K562 (cell line): ENCODE measurements around the gene IBA57. TPM values are rescaled to one million over a fixed set of nuclear protein-coding genes. Genes with fewer than 3 reads are reported as not detected.

Experiments used
- CBFA2T3 ChIP-seq: fragments of 450-650 bp; IDR thresholded peaks from 2 replicates; pipeline ENCODE4 v1.6.1; 2017
- COPS2 ChIP-seq: fragments of 450-650 bp; conservative IDR thresholded peaks from 2 replicates; pipeline ENCODE4 v1.6.1; 2016; ENCODE audit warnings: mild to moderate bottlenecking, moderate library complexity
- ETV6 ChIP-seq, 3 experiments: fragments of 150-350 bp in 1 of 3; sonication (generic) in 1 of 3; formaldehyde crosslinking in 1 of 3; IDR thresholded peaks; 2 replicates each; pipeline versions ENCODE4 v1.6.1 to v1.8.0; 2014 to 2022; ENCODE audit warnings: borderline replicate concordance in 2 of 3, low read depth in 2 of 3, antibody characterized with exemption in 1 of 3, low read length in 1 of 3, mild to moderate bottlenecking in 1 of 3, missing genetic modification reagents in 1 of 3
- FOXK1 ChIP-seq: sonication (generic); formaldehyde crosslinking; IDR thresholded peaks from 2 replicates; pipeline ENCODE4 v1.8.0; 2022; ENCODE audit warnings: missing genetic modification reagents, mild to moderate bottlenecking, borderline replicate concordance
- FOXP1 ChIP-seq: sonication (generic); formaldehyde crosslinking; IDR thresholded peaks from 2 replicates; pipeline ENCODE4 v1.8.0; 2022; ENCODE audit warnings: mild to moderate bottlenecking, missing genetic modification reagents
- GATA2 ChIP-seq: sonication (generic); formaldehyde crosslinking; IDR thresholded peaks from 2 replicates; pipeline ENCODE4 v1.4.0; 2020; ENCODE audit warnings: mild to moderate bottlenecking, missing genetic modification reagents
- GTF2A2 ChIP-seq: IDR thresholded peaks from 2 replicates; pipeline ENCODE4 v1.6.1; 2016; ENCODE audit warnings: mild to moderate bottlenecking, missing genetic modification characterization, missing compliant biosample characterization
- HMGN3 ChIP-seq: IDR thresholded peaks from 2 replicates; pipeline ENCODE4 v1.6.1; 2011; ENCODE audit warnings: borderline replicate concordance, low read depth, mild to moderate bottlenecking, mixed read lengths, low read length; ENCODE audit not compliant: insufficient read length; ENCODE audit errors: extremely low read depth
- KAT7 ChIP-seq: sonication (generic); formaldehyde crosslinking; IDR thresholded peaks from 2 replicates; pipeline ENCODE4 v1.8.0; 2022; ENCODE audit warnings: missing genetic modification reagents, mild to moderate bottlenecking, borderline replicate concordance
- MCM3 ChIP-seq: fragments of 450-650 bp; IDR thresholded peaks from 2 replicates; pipeline ENCODE4 v1.6.1; 2016
- PHB ChIP-seq: fragments of 250-450 bp; sonication (Bioruptor Pico); IDR thresholded peaks from 2 replicates; pipeline ENCODE4 v1.5.0; 2021
- PHB2 ChIP-seq: fragments of 450-650 bp; IDR thresholded peaks from 2 replicates; pipeline ENCODE4 v1.6.1; 2017; ENCODE audit warnings: low read depth
- RBBP5 ChIP-seq: fragments of 200-600 bp; sonication (generic); IDR thresholded peaks from 2 replicates; pipeline ENCODE4 v1.6.1; 2012; ENCODE audit warnings: borderline replicate concordance, mild to moderate bottlenecking, low read length, control low read depth, inconsistent platforms; ENCODE audit not compliant: insufficient read depth, poor library complexity, severe bottlenecking
- RBM14 ChIP-seq: fragments of 200-400 bp; formaldehyde crosslinking; IDR thresholded peaks from 2 replicates; pipeline ENCODE4 v1.6.1; 2018; ENCODE audit warnings: low read depth, mild to moderate bottlenecking, low read length, moderate library complexity, borderline replicate concordance; ENCODE audit not compliant: insufficient read depth
- SREBF2 ChIP-seq: sonication (generic); formaldehyde crosslinking; IDR thresholded peaks from 2 replicates; pipeline ENCODE4 v1.4.0; 2020; ENCODE audit warnings: mild to moderate bottlenecking, missing genetic modification reagents
- STAT5A ChIP-seq: IDR thresholded peaks from 2 replicates; pipeline ENCODE4 v1.6.1; 2012; ENCODE audit warnings: low read length, inconsistent platforms, borderline replicate concordance
- ZNF408 ChIP-seq: fragments of 250-450 bp; sonication (Bioruptor Pico); IDR thresholded peaks from 2 replicates; pipeline ENCODE4 v1.4.0; 2020; ENCODE audit warnings: low read depth, mild to moderate bottlenecking, moderate library complexity
- ZZZ3 ChIP-seq: fragments of 450-650 bp; IDR thresholded peaks from 2 replicates; pipeline ENCODE4 v1.6.1; 2016; ENCODE audit warnings: antibody characterized with exemption, mild to moderate bottlenecking, moderate library complexity
- polyA plus RNA-seq, 8 experiments: library from polyadenylated mRNA; depleted of rRNA in 4 of 8; stranded (reverse) in 5 of 8; unstranded in 3 of 8; fragments of >200 nt; fragmentation: Nextera tagmentation in 2 of 8; fragmentation: Illumina TruSeq in 1 of 8; extraction: Ambion mirVana in 2 of 8; extraction: Trizol in 1 of 8; gene quantifications; 2 replicates each; pipeline versions ENCODE4 v1.2.1 to v1.2.3, GENCODE V29; 2011 to 2014; ENCODE audit warnings: inconsistent platforms in 1 of 8, missing spikeins in 1 of 8
- total RNA-seq, 7 experiments: library from RNA; depleted of rRNA in 6 of 7; stranded (reverse); fragments of >200 nt in 6 of 7; fragmentation: Illumina TruSeq in 2 of 7; extraction: Trizol in 2 of 7; gene quantifications; 2 replicates each; pipeline versions ENCODE4 v1.2.1 to v1.2.3, GENCODE V29; 2011 to 2021; ENCODE audit warnings: low replicate concordance in 1 of 7
- TF ChIP-seq, protein P1 (sequence below): fragments of 250-450 bp; sonication (Bioruptor Pico); IDR thresholded peaks from 2 replicates; pipeline ENCODE4 v1.5.1; 2021; ENCODE audit warnings: mild to moderate bottlenecking
- TF ChIP-seq, protein P2 (sequence below): fragments of 250-450 bp; sonication (Bioruptor Pico); IDR thresholded peaks from 2 replicates; pipeline ENCODE4 v1.5.0; 2021
- TF ChIP-seq, protein P3 (sequence below): sonication (generic); formaldehyde crosslinking; IDR thresholded peaks from 2 replicates; pipeline ENCODE4 v1.8.1; 2023; ENCODE audit warnings: mild to moderate bottlenecking, missing genetic modification reagents
- TF ChIP-seq, protein P4 (sequence below): fragments of 250-450 bp; sonication (Bioruptor Pico); IDR thresholded peaks from 2 replicates; pipeline ENCODE4 v1.8.0; 2022; ENCODE audit warnings: moderate library complexity, mild to moderate bottlenecking, inconsistent platforms
- TF ChIP-seq, protein P5 (sequence below): fragments of 200-400 bp; formaldehyde crosslinking; IDR thresholded peaks from 2 replicates; pipeline ENCODE4 v1.6.1; 2017; ENCODE audit warnings: mild to moderate bottlenecking, low read depth, low read length, moderate library complexity

Gene IBA57
- total and polyA plus RNA-seq, 9 of the 15 experiments (the other 6 are each of a cell fraction or from before 2014, with no cell fraction given): 0.77 to 15.5 (median 2.7) TPM

DNA sequence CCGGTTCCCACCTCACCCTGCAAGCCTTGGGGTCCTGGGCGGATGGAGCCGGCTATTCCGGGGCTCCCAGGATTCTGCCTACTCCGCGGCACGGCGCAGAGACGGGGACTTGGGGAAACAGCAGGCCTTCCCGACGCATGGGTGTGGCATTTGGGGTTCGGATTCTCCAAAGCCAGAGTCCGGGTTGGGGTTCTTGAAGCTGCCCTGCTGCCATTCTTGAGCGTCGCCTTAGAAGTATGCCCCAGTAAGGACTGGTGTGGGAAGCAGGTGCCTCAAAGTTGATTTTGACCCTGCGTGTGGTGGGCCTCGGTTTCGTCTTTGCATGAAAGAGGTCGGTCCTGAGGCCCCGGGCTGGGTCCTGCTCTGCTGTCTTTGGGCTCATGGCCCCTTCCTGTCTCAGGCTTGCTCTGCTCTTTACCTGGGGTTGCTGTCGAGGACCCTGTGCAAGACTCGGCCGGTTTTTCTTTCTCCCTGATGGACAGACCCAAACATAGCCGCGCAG lies 24.8 kb upstream of the IBA57 start (continued):
- TF ChIP-seq GATA2 (0 out of 2 replicates have a peak, but pooled peaks have one; percentile 23), RBBP5 (peak; percentile 24), ZNF408 (CRISPR knock-in tag) (no peak), RBM14 (no peak), FOXK1 (0 out of 2 replicates have a peak, but pooled peaks have one; percentile 7), PHB (CRISPR knock-in tag) (0 out of 2 replicates have a peak, but pooled peaks have one; percentile 8), HMGN3 (no peak), SREBF2 (CRISPR knock-in tag) (peak; percentile 75; the same call in 1 of the 2 replicates), STAT5A (no peak), CBFA2T3 (no peak), FOXP1 (no peak), GTF2A2 (tag) (peak; percentile 56; the same call in 1 of the 2 replicates), MCM3 (no peak), PHB2 (0 out of 2 replicates have a peak, but pooled peaks have one; percentile 3), ETV6 (IDR thresholded peaks at IDR 0.05; ENCODE audit: borderline replicate concordance in 1 of 2, low read depth in 2 of 2, low read length in 1 of 2) (no peak), ETV6 (CRISPR knock-in tag; IDR thresholded peaks at IDR 0.05; ENCODE audit: borderline replicate concordance) (peak; percentile 12; the same call in 1 of the 2 replicates), COPS2 (no peak), ZZZ3 (no peak), KAT7 (CRISPR knock-in tag) (peak; percentile 97)
- TF ChIP-seq, protein P1, sequence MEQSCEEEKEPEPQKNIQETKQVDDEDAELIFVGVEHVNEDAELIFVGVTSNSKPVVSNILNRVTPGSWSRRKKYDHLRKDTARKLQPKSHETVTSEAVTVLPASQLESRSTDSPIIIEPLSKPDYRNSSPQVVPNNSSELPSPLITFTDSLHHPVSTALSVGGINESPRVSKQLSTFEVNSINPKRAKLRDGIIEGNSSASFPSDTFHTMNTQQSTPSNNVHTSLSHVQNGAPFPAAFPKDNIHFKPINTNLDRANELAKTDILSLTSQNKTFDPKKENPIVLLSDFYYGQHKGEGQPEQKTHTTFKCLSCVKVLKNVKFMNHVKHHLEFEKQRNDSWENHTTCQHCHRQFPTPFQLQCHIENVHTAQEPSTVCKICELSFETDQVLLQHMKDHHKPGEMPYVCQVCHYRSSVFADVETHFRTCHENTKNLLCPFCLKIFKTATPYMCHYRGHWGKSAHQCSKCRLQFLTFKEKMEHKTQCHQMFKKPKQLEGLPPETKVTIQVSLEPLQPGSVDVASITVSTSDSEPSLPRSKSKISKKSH: no peak
- TF ChIP-seq, protein P2, sequence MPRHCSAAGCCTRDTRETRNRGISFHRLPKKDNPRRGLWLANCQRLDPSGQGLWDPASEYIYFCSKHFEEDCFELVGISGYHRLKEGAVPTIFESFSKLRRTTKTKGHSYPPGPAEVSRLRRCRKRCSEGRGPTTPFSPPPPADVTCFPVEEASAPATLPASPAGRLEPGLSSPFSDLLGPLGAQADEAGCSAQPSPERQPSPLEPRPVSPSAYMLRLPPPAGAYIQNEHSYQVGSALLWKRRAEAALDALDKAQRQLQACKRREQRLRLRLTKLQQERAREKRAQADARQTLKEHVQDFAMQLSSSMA (CRISPR knock-in tag): no peak
- TF ChIP-seq, protein P3, sequence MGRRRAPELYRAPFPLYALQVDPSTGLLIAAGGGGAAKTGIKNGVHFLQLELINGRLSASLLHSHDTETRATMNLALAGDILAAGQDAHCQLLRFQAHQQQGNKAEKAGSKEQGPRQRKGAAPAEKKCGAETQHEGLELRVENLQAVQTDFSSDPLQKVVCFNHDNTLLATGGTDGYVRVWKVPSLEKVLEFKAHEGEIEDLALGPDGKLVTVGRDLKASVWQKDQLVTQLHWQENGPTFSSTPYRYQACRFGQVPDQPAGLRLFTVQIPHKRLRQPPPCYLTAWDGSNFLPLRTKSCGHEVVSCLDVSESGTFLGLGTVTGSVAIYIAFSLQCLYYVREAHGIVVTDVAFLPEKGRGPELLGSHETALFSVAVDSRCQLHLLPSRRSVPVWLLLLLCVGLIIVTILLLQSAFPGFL (CRISPR knock-in tag): peak; percentile 60; the same call in 1 of the 2 replicates
- TF ChIP-seq, protein P4, sequence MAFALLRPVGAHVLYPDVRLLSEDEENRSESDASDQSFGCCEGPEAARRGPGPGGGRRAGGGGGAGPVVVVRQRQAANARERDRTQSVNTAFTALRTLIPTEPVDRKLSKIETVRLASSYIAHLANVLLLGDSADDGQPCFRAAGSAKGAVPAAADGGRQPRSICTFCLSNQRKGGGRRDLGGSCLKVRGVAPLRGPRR (CRISPR knock-in tag): no peak
- TF ChIP-seq, protein P5, sequence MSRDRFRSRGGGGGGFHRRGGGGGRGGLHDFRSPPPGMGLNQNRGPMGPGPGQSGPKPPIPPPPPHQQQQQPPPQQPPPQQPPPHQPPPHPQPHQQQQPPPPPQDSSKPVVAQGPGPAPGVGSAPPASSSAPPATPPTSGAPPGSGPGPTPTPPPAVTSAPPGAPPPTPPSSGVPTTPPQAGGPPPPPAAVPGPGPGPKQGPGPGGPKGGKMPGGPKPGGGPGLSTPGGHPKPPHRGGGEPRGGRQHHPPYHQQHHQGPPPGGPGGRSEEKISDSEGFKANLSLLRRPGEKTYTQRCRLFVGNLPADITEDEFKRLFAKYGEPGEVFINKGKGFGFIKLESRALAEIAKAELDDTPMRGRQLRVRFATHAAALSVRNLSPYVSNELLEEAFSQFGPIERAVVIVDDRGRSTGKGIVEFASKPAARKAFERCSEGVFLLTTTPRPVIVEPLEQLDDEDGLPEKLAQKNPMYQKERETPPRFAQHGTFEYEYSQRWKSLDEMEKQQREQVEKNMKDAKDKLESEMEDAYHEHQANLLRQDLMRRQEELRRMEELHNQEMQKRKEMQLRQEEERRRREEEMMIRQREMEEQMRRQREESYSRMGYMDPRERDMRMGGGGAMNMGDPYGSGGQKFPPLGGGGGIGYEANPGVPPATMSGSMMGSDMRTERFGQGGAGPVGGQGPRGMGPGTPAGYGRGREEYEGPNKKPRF: no peak
- TF ChIP-seq, all 486 proteins: peak for 19
